T1000 (cell line): ENCODE results near the gene PDE4D.

Experiments
- DNase-seq: peaks from one replicate; lab custom pipeline; 2025; ENCODE audit warnings: mixed read lengths; lab: John Stamatoyannopoulos, UW

The PDE4D gene

GRCh38 chr5:59040024-59040803, 853.3 kb downstream of the PDE4D start:
- DNase-seq: no peak

GRCh38 chr5:59039296-59040023, 854.1 kb downstream of the PDE4D start:
- DNase-seq: peak; percentile 26

DNA sequence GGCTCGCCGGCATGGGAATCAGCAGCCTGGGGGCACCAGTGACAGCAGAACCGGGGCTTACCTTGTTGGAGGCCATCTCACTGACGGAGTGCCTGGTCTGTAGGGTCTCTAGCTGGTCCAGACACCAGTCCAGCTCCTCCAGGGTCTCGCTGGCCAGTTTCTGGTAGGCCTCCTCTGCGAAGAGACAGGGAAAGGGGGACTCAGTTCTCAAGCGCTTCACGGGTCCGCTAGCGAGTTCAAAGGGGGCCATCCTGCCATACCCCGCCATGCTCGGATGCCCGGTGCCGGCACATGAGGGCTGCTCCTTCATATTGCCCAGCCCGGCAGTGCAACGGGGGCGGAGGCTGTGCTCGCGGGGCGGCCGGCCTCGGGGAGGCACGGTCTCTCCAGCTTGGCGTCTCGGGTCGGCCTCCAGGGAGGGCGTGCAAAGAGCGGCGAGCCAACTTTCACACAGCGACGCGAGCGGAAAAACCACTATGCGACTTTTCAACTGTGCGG, 854.7 kb downstream of the PDE4D start:
- no peak for DNase-seq

- no peak for DNase-seq
Measured at GRCh38 chr5:59037941-59038797, 855.4 kb downstream of the PDE4D start.

DNA sequence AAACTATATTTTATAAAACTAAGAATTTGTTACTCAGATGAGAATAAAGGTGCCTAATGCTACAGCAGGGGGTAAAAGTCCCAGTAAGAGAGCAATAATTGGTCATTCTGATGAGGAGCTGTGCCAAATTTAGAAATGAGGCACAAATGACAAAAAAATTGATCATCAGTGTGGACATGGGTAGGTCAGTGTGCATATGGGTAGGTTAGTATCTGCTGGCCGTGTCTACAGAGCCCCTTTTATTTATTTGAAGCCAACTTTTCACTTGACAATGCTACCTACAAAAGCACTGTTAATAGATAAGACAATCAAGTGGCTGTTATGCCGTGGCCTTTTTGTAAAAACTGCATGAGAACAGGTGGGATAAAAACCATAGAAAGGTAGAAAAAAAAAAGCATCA, 856.1 kb downstream of the PDE4D start:
- DNase-seq: no peak

GRCh38 chr5:59037041-59037440, 856.5 kb downstream of the PDE4D start:
- DNase-seq: no peak

DNA sequence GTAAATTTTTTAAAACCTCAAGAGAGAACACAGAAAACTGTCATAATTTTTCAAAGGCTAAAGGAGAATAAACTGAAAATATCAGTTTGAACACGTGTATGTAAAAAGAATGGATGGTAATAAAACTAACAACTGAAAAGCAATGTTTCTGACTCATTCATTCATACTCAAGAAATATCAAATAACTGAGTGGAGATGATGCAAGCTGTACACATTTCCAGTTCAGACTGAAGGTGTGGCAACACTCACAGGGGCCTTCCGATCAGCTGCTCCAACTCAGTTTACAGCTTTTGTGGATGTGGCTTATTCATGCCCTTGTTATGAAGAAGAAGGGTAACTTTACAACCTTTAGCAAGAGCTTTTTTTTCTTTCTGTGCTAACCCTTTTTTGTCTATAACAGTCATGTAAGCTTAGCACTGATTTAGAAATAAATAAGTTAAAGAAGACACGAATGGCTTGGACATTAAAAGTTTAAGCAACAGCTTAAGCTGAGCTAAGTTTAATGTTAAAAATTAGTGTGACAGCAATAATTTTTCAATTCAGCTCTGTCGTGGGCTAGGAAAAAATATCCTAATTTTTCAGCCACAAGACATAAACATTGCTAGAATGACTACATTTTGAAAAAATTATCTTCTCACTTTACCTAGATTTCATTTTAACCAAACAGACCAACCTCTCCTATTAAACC, 857.1 kb downstream of the PDE4D start:
- DNase-seq: peak; percentile 33

- no peak for DNase-seq
Measured at GRCh38 chr5:59035681-59036080, 857.8 kb downstream of the PDE4D start.

DNA sequence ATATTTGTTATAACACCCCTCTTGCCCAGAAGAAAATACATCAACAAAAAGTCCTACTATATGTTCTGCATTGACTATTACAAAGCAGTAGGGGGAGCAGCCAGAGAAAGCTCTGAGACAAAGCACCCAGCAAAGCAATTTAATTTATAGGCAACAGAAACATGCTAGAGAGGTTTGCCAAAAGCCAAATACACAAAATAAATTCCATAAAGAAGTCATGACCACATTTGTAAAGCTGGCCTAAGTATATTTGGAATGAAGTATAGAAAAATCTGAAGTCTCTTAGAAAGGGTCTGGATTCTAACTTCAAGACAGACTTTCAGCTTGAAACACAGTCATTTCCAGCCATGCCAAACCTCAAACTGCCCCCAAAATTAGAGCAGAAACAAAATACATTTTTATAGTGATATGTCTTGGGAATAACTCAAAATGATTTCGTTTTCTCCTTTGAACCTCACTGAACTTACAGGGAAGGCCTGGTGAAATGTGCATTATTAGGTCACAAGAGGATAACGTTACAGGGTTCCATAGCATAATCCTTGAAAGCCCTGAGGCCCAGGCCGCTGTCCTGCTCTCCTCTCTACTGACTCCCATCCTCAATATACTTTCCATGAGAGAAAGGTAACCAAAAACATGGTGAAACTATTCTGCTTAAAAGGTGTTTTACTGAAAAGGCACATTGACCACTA, 858.9 kb downstream of the PDE4D start:
- DNase-seq: no peak

DNA sequence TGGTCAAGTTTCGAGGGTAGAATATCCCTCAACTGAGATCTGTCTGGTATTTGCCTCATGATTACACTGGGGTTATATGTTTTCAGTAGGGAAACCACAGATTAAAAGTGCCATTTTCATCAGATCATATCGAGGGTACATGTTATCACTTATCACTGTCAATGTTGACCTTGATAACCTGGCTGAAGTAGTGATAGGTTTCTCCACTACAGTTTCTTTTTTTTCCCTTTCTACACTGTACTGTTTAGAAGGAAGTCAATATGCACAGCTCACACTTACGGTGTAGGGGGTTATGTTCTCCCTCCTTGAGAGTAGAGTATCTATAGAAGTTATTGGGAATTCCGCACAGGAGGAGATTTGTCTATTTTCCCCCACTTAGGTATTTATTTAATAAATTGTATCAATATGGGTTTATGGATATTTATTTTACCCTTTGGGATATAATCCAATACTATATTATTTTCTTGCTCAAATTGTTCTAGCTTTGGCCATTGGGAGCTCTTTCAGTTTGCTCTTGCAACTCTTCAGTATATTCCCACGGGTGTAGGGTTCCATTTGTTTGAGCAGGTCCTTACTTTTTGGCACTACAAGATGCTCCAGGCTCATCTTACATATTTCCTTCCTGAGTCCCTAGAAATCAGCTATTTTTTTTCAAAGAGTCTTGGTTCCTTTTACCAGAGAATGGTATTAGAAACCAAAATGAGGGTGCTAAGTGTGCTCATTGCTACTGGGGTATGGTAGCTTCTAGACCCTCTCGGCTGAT, 866.2 kb downstream of the PDE4D start:
- no peak for DNase-seq

GRCh38 chr5:59025734-59026133, 867.8 kb downstream of the PDE4D start:
- no peak for DNase-seq

- DNase-seq: no peak
Measured at GRCh38 chr5:59021837-59022514, 871.5 kb downstream of the PDE4D start.

DNA sequence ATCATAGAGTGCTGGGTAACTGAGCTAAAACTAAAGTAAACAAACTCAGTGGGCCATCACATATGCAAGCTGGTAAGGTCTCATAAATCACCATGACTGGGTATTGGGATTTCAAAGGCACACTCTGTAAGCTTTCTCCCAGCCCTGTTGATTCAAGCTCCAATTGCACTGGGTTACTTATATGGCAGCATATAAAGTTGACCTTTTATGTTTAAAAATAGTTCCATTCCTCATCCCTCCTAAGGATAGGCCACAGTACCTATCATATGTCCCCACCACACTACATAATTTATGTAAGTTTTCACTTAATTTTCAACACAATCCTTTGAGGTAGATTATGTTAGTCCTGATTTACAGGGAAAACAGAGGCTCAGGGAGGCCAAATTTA, 872.2 kb downstream of the PDE4D start:
- no peak for DNase-seq

- no peak for DNase-seq
Measured at GRCh38 chr5:59020611-59021285, 872.8 kb downstream of the PDE4D start.

DNA sequence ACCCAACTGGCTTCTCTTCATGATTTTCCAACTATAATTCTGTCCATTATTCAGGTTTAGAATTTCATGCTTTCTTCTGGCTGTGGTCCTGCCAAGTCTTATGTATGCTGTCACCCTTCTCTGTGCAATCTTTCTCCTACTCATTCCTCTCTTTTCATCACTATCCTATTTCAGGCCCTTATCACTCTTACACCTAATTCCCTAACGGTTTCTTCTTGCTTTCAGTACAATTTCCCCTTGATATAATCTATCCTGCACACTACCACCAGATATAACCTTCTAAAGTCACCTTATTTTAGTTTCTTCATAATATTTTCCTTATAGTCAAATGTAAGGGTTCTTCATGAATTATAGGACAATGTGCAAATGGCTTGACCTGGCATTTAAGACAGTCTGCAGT, 874.4 kb downstream of the PDE4D start:
- no peak for DNase-seq

- no peak for DNase-seq
Measured at GRCh38 chr5:59016925-59017324, 876.6 kb downstream of the PDE4D start.

- DNase-seq: no peak
Measured at GRCh38 chr5:59008816-59009473, 884.6 kb downstream of the PDE4D start.

- DNase-seq: no peak
Measured at GRCh38 chr5:59007460-59008063, 886.0 kb downstream of the PDE4D start.
